K562 (cell line): ENCODE data around the gene TMEM273. TPM values are rescaled to one million over a fixed set of nuclear protein-coding genes. Genes with fewer than 3 reads are reported as not detected.

ENCODE experiments used
- ARHGAP35 ChIP-seq: fragments of 450-650 bp; IDR thresholded peaks from 2 replicates; pipeline ENCODE4 v1.6.1; 2018; ENCODE audit not compliant: partially characterized antibody
- BRF1 ChIP-seq: IDR thresholded peaks from 3 replicates; pipeline ENCODE4 v1.6.1; 2011; ENCODE audit warnings: borderline replicate concordance, mild to moderate bottlenecking; ENCODE audit not compliant: insufficient read length; ENCODE audit errors: extremely low read depth
- C11orf30 ChIP-seq: fragments of 450-650 bp; IDR thresholded peaks from 2 replicates; pipeline ENCODE4 v1.6.1; 2016; ENCODE audit warnings: low read depth, mild to moderate bottlenecking
- CBFA2T3 ChIP-seq: fragments of 450-650 bp; IDR thresholded peaks from 2 replicates; pipeline ENCODE4 v1.6.1; 2017
- DPF2 ChIP-seq: fragments of 450-650 bp; IDR thresholded peaks from 2 replicates; pipeline ENCODE4 v1.6.1; 2016
- GABPB1 ChIP-seq: sonication (generic); formaldehyde crosslinking; IDR thresholded peaks from 2 replicates; pipeline ENCODE4 v1.8.0; 2022; ENCODE audit warnings: mild to moderate bottlenecking, missing genetic modification reagents
- GTF2B ChIP-seq: IDR thresholded peaks from 2 replicates; pipeline ENCODE4 v1.6.1; 2011; ENCODE audit not compliant: insufficient read length; ENCODE audit errors: extremely low read depth
- HMBOX1 ChIP-seq: sonication (generic); IDR thresholded peaks from 2 replicates; pipeline ENCODE4 v1.6.1; 2016
- ID3 ChIP-seq, 2 experiments: fragments of 250-450 bp in 1 of 2; fragments of 450-650 bp in 1 of 2; sonication (Bioruptor Pico) in 1 of 2; IDR thresholded peaks; 2 replicates each; pipeline versions ENCODE4 v1.6.1 to v1.8.0; 2016 to 2021; ENCODE audit warnings: mild to moderate bottlenecking in 2 of 2, moderate library complexity in 2 of 2, missing compliant biosample characterization in 1 of 2, missing genetic modification characterization in 1 of 2
- MCM3 ChIP-seq: fragments of 450-650 bp; IDR thresholded peaks from 2 replicates; pipeline ENCODE4 v1.6.1; 2016
- MYBL2 ChIP-seq, 2 experiments: fragments of 450-650 bp in 1 of 2; sonication (generic) in 1 of 2; formaldehyde crosslinking in 1 of 2; IDR thresholded peaks; 2 replicates each; pipeline versions ENCODE4 v1.6.1 to v1.8.1; 2017 to 2022; ENCODE audit warnings: borderline replicate concordance in 1 of 2, inconsistent platforms in 1 of 2, low read depth in 1 of 2, mild to moderate bottlenecking in 1 of 2, missing genetic modification reagents in 1 of 2, moderate library complexity in 1 of 2
- PML ChIP-seq: IDR thresholded peaks from 2 replicates; pipeline ENCODE4 v1.6.1; 2012; ENCODE audit warnings: low read length, inconsistent platforms
- TAF15 ChIP-seq: fragments of 200-400 bp; formaldehyde crosslinking; IDR thresholded peaks from 2 replicates; pipeline ENCODE4 v1.6.1; 2017; ENCODE audit warnings: mild to moderate bottlenecking, low read depth, low read length, moderate library complexity
- TFAM ChIP-seq: fragments of 250-450 bp; sonication (Bioruptor Pico); conservative IDR thresholded peaks from 2 replicates; pipeline ENCODE4 v1.5.0; 2021; ENCODE audit warnings: mild to moderate bottlenecking, moderate library complexity
- USF2 ChIP-seq: sonication (generic); formaldehyde crosslinking; IDR thresholded peaks from 2 replicates; pipeline ENCODE4 v1.5.0; 2020; ENCODE audit warnings: missing genetic modification reagents
- ZBTB34 ChIP-seq: fragments of 250-450 bp; sonication (Bioruptor Pico); IDR thresholded peaks from 2 replicates; pipeline ENCODE4 v1.8.0; 2021; ENCODE audit warnings: mild to moderate bottlenecking, moderate library complexity
- ZFP1 ChIP-seq: fragments of 450-650 bp; formaldehyde crosslinking; IDR thresholded peaks from 2 replicates; pipeline ENCODE4 v1.4.0; 2020; ENCODE audit warnings: mild to moderate bottlenecking, mixed read lengths
- ZKSCAN8 ChIP-seq: fragments of 200-800 bp; sonication (Bioruptor generic); IDR thresholded peaks from 2 replicates; pipeline ENCODE4 v1.6.1; 2016; ENCODE audit warnings: missing genetic modification characterization, missing compliant biosample characterization
- ZNF140 ChIP-seq: fragments of 250-450 bp; sonication (Bioruptor Pico); IDR thresholded peaks from 2 replicates; pipeline ENCODE4 v1.8.0; 2021; ENCODE audit warnings: moderate library complexity, mild to moderate bottlenecking, inconsistent platforms
- ZNF165 ChIP-seq: fragments of 250-450 bp; sonication (Bioruptor Pico); IDR thresholded peaks from 2 replicates; pipeline ENCODE4 v1.4.0; 2020; ENCODE audit warnings: borderline replicate concordance
- ZNF398 ChIP-seq: fragments of 250-450 bp; sonication (Bioruptor Pico); IDR thresholded peaks from 2 replicates; pipeline ENCODE4 v1.8.0; 2021; ENCODE audit warnings: moderate library complexity, mild to moderate bottlenecking, inconsistent platforms
- ZNF561 ChIP-seq: fragments of 450-650 bp; formaldehyde crosslinking; conservative IDR thresholded peaks from 2 replicates; pipeline ENCODE4 v1.4.0; 2020; ENCODE audit warnings: mild to moderate bottlenecking, moderate library complexity
- polyA plus RNA-seq, 8 experiments: library from polyadenylated mRNA; depleted of rRNA in 4 of 8; stranded (reverse) in 5 of 8; unstranded in 3 of 8; fragments of >200 nt; fragmentation: Nextera tagmentation in 2 of 8; fragmentation: Illumina TruSeq in 1 of 8; extraction: Ambion mirVana in 2 of 8; extraction: Trizol in 1 of 8; gene quantifications; 2 replicates each; pipeline versions ENCODE4 v1.2.1 to v1.2.3, GENCODE V29; 2011 to 2014; ENCODE audit warnings: inconsistent platforms in 1 of 8, missing spikeins in 1 of 8
- total RNA-seq, 7 experiments: library from RNA; depleted of rRNA in 6 of 7; stranded (reverse); fragments of >200 nt in 6 of 7; fragmentation: Illumina TruSeq in 2 of 7; extraction: Trizol in 2 of 7; gene quantifications; 2 replicates each; pipeline versions ENCODE4 v1.2.1 to v1.2.3, GENCODE V29; 2011 to 2021; ENCODE audit warnings: low replicate concordance in 1 of 7

The TMEM273 gene
- total and polyA plus RNA-seq, 9 of the 15 experiments (the other 6 are each of a cell fraction or from before 2014, with no cell fraction given): 39.2 to 131 (median 95.6) TPM

- TF ChIP-seq ZKSCAN8 (CRISPR knock-in tag) (no peak; the same call in 1 of the 2 replicates), C11orf30 (no peak), ID3 (CRISPR knock-in tag; IDR thresholded peaks at IDR 0.05) (no peak), ID3 (tag; IDR thresholded peaks at IDR 0.05) (no peak; the same call in 1 of the 2 replicates), MCM3 (no peak), CBFA2T3 (peak; percentile 86), GABPB1 (CRISPR knock-in tag) (0 out of 2 replicates have a peak, but pooled peaks have one; percentile 26), HMBOX1 (peak; percentile 47; the same call in 1 of the 2 replicates), ZNF140 (no peak), ZFP1 (no peak), MYBL2 (IDR thresholded peaks at IDR 0.05; ENCODE audit: low read depth) (no peak), MYBL2 (CRISPR knock-in tag; IDR thresholded peaks at IDR 0.05; ENCODE audit: borderline replicate concordance) (no peak), ZNF165 (CRISPR knock-in tag) (no peak; the same call in 1 of the 2 replicates), ZNF561 (no peak), ZBTB34 (CRISPR knock-in tag) (no peak), ZNF398 (CRISPR knock-in tag) (no peak), USF2 (CRISPR knock-in tag) (no peak), TFAM (CRISPR knock-in tag) (no peak), PML (0 out of 2 replicates have a peak, but pooled peaks have one; percentile 9), GTF2B (peak; percentile 12), DPF2 (peak; percentile 88), BRF1 (no peak), ARHGAP35 (no peak), TAF15 (no peak)
These were observed 14.9 kb downstream of the TMEM273 start (continued) for GRCh38 chr10:49173201-49173772.
